ENCODE measurements around the gene RAB20. TPM values are rescaled to one million over a fixed set of nuclear protein-coding genes. Genes with fewer than 3 reads are reported as not detected.

Gene RAB20
- total RNA-seq, 1 experiment from 2014 or later: 14.3 TPM

- H3K27ac Mint-ChIP-seq: no peak overlapping the region
- peaks cover 14% of the 10 kb centered on the region for H3K36me3 Mint-ChIP-seq
- no peak overlapping the region for H3K4me3 Mint-ChIP-seq
- TF ChIP-seq NR2C2 (CRISPR knock-in tag; IDR thresholded peaks at IDR 0.05) (no peak), MYBL2 (CRISPR knock-in tag; IDR thresholded peaks at IDR 0.05) (no peak), TCF7 (CRISPR knock-in tag; IDR thresholded peaks at IDR 0.05; ENCODE audit: low read depth) (no peak), TEAD1 (CRISPR knock-in tag; IDR thresholded peaks at IDR 0.05) (no peak)
- TF ChIP-seq, protein P1, sequence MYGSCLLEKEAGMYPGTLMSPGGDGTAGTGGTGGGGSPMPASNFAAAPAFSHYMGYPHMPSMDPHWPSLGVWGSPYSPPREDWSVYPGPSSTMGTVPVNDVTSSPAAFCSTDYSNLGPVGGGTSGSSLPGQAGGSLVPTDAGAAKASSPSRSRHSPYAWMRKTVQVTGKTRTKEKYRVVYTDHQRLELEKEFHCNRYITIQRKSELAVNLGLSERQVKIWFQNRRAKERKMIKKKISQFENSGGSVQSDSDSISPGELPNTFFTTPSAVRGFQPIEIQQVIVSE (CRISPR knock-in tag; IDR thresholded peaks at IDR 0.05; ENCODE audit: borderline replicate concordance): no peak
- TF ChIP-seq, protein P2, sequence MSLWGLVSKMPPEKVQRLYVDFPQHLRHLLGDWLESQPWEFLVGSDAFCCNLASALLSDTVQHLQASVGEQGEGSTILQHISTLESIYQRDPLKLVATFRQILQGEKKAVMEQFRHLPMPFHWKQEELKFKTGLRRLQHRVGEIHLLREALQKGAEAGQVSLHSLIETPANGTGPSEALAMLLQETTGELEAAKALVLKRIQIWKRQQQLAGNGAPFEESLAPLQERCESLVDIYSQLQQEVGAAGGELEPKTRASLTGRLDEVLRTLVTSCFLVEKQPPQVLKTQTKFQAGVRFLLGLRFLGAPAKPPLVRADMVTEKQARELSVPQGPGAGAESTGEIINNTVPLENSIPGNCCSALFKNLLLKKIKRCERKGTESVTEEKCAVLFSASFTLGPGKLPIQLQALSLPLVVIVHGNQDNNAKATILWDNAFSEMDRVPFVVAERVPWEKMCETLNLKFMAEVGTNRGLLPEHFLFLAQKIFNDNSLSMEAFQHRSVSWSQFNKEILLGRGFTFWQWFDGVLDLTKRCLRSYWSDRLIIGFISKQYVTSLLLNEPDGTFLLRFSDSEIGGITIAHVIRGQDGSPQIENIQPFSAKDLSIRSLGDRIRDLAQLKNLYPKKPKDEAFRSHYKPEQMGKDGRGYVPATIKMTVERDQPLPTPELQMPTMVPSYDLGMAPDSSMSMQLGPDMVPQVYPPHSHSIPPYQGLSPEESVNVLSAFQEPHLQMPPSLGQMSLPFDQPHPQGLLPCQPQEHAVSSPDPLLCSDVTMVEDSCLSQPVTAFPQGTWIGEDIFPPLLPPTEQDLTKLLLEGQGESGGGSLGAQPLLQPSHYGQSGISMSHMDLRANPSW (CRISPR knock-in tag; conservative IDR thresholded peaks at IDR 0.05; ENCODE audit: low read depth): no peak
- DNase-seq (ENCODE audit: low spot score): no peak
- ATAC-seq: no peak
- CTCF ChIA-PET: no interaction called here
- peaks cover 20% of the 10 kb centered on the region for H3K9me3 Mint-ChIP-seq
- H3K27me3 Mint-ChIP-seq (ENCODE audit: low read depth): peaks cover 3% of the 10 kb centered on the region; the same call in 1 of the 2 replicates
- POLR2A ChIA-PET: no interaction called here
- peaks cover 5% of the 10 kb centered on the region for H3K4me1 Mint-ChIP-seq
Observed at GRCh38 chr13:110605132-110605531, 43.6 kb upstream of the RAB20 start.

DNA sequence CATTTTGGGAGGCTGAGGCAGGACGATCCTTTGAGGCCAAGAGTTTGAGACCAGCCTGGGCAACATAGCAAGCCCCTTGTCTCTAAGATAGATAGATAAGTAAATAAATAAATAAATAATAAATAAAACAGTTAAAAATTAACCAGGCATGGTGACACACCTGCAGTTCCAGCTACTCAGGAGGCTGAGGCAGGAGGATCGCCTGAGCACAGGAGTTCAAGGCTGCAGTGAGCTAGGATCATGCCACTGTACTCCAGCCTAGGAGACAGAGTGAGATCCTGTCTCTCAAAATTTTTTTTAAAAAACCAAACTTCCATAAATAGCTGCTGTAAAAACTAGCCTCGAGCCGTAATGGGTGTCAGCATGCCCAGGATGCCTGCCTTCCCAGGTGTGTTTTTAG, 39.5 kb upstream of the RAB20 start:
- no peak for DNase-seq (ENCODE audit: low spot score)
- Mint-ChIP-seq H3K36me3 (0 out of 2 replicates have a peak, but pooled peaks cover 5% of the 10 kb centered on the region), H3K27ac (no peak overlapping the region), H3K4me1 (0 out of 2 replicates have a peak, but pooled peaks cover 9% of the 10 kb centered on the region), H3K4me3 (no peak overlapping the region), H3K27me3 (ENCODE audit: low read depth) (no peaks in the 10 kb centered on the region), H3K9me3 (peaks cover 10% of the 10 kb centered on the region)
- ATAC-seq: no peak
- CTCF ChIA-PET: interaction anchor here (0.5 kb wide), 1 partner anchor 29 kb away, joined by 4 read pairs; no protein-coding TSS in a partner anchor
- POLR2A ChIA-PET: interaction anchor here (0.6 kb wide), 1 partner anchor 54 kb away, joined by 3 read pairs; no protein-coding TSS in a partner anchor
- TF ChIP-seq EMX1 (CRISPR knock-in tag; IDR thresholded peaks at IDR 0.05) (no peak), AR (CRISPR knock-in tag; IDR thresholded peaks at IDR 0.05) (no peak), ZNF416 (CRISPR knock-in tag; IDR thresholded peaks at IDR 0.05) (no peak), ARID4B (CRISPR knock-in tag; IDR thresholded peaks at IDR 0.05; ENCODE audit: borderline replicate concordance) (no peak), ZNF317 (CRISPR knock-in tag; IDR thresholded peaks at IDR 0.05; ENCODE audit: borderline replicate concordance, low read depth) (no peak), ZNF219 (CRISPR knock-in tag; IDR thresholded peaks at IDR 0.05; ENCODE audit: borderline replicate concordance) (no peak), ZBTB21 (CRISPR knock-in tag; IDR thresholded peaks at IDR 0.05; ENCODE audit: borderline replicate concordance) (no peak), ESRRA (CRISPR knock-in tag; IDR thresholded peaks at IDR 0.05; ENCODE audit: borderline replicate concordance) (no peak), RORB (CRISPR knock-in tag; IDR thresholded peaks at IDR 0.05) (no peak), TEAD4 (CRISPR knock-in tag; IDR thresholded peaks at IDR 0.05) (no peak), IRF2 (CRISPR knock-in tag; IDR thresholded peaks at IDR 0.05; ENCODE audit: borderline replicate concordance, low read depth) (no peak), JUN (CRISPR knock-in tag; IDR thresholded peaks at IDR 0.05) (no peak), SP1 (CRISPR knock-in tag; conservative IDR thresholded peaks at IDR 0.05) (no peak), NFYB (CRISPR knock-in tag; conservative IDR thresholded peaks at IDR 0.05; ENCODE audit: low read depth) (no peak), SOX15 (CRISPR knock-in tag; IDR thresholded peaks at IDR 0.05) (no peak), OVOL2 (CRISPR knock-in tag; IDR thresholded peaks at IDR 0.05; ENCODE audit: borderline replicate concordance) (no peak), CREM (CRISPR knock-in tag; IDR thresholded peaks at IDR 0.05) (no peak)
- TF ChIP-seq, protein P3, sequence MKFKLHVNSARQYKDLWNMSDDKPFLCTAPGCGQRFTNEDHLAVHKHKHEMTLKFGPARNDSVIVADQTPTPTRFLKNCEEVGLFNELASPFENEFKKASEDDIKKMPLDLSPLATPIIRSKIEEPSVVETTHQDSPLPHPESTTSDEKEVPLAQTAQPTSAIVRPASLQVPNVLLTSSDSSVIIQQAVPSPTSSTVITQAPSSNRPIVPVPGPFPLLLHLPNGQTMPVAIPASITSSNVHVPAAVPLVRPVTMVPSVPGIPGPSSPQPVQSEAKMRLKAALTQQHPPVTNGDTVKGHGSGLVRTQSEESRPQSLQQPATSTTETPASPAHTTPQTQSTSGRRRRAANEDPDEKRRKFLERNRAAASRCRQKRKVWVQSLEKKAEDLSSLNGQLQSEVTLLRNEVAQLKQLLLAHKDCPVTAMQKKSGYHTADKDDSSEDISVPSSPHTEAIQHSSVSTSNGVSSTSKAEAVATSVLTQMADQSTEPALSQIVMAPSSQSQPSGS (CRISPR knock-in tag; IDR thresholded peaks at IDR 0.05; ENCODE audit: borderline replicate concordance, low read depth): no peak
